CD4-positive, alpha-beta T cell treated with Interleukin-6 for 4 hours (primary cell): ENCODE results near the gene ARHGAP15.

ENCODE experiments used
- DNase-seq: peaks from one replicate; pipeline ENCODE4 v3.0.0-alpha.2; 2020; ENCODE audit warnings: mixed read lengths

Gene ARHGAP15

DNA sequence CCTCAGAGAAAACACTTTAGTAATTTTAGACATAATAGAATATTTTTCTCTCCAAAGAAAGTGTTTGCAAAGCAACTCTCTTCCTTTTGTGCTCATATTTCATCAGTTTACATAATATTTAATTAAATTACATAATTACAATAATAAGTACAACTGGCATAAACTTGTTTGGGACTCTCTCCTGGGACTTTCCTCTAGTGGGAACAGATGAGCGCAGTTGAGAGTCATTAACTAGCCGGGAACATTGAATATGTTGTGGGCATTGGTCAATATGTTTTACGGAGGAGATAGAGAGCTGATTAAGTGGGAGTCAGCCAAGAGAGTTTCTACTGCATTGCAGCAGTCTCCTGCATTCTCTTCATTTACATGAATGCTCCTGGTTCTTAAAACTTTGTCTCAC is 607.7 kb downstream of the ARHGAP15 start:
- DNase-seq = no peak

- DNase-seq = no peak
Observed at GRCh38 chr2:143740431-143740830, 611.2 kb downstream of the ARHGAP15 start.

DNA sequence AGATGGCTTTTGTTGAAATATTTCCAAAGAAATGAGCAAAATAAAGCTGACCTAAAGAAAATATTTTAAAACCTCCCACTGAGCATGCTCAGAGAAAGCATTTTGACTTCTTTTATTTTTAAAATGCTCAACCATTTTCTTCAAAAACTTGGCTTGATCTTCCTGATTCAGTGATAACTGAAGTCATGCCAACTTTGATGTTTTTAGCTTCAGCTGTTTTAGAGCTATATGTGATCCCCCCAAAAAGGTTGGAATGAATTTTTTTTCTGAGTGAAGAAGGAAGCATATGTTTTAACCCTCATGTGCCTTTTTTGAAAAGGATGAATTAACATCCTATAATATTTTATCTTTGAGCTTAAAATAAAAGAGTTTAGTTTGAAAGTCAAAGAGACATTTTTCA is 612.0 kb downstream of the ARHGAP15 start:
- DNase-seq = no peak

- DNase-seq = no peak
Observed at GRCh38 chr2:143742581-143742980, 613.4 kb downstream of the ARHGAP15 start.

DNA sequence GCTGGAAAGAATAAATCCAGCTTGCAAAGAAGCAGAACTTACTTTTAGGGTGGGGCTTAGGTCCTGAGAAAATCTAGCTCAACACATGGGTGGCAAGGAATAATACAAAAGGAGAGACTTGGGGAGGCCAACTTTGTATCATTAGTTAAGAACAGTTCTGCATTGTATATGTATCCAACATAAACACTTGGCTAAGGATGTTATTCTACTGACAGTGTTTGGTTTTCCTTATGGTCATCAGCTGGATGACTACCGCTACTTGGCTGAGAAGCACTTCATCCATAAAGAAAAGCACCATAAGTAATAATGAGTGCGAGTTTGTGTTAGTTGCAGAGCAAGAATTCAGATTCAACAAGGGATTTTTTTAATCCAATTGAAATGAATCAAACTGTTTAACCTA is 614.9 kb downstream of the ARHGAP15 start:
- DNase-seq = no peak

- no peak for DNase-seq
Observed at GRCh38 chr2:143745060-143745459, 615.8 kb downstream of the ARHGAP15 start.

DNA sequence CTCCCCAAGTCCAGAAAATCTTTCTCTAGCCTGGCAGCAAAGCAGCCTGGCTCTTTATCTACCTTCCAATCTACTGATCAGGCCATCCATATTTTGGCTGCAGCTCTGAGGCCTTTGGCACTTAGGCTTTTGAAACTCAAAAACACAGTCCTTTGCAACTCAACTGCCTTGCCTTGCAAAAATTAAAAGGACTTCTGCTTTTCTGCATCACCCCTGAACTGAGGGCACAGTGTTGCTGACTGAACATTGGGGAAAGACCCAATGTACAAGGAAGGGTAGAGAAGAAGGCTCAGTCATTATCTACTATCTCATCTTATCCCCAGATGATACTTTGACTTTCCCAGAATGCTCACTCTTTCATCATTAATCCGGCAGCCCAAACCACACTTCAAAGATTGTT is 625.5 kb downstream of the ARHGAP15 start:
- DNase-seq = no peak

DNA sequence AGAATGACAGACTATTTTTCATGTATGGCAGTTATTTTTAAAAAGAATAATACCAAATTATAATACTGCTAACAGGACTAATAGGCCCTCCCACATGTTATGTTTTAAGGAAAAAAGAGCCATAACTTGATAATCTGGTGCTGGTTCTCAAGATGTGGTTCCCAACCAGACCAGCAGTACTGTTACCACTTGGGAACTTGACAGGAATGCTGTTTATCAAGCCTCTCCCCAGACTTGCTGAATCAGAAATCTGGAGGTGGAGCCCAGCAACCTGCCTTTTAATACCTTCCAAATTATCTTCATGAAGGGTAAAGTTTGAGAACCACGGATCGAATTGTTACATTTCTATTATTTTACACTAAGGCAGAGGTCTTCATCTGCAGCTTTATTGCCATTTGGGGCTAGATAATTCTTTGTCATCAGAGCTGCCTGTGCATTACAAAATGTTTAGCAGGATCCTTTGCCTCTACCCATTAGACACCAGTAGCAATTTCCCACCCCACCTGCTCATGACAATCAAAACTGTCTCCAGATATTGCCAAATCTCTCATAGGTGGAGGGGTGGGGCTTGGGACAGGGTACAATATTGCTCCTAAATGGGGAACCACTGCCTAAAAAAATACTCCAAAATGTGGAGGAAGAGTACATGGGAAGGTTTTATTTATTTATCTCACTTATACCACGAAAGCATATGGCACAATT is 629.6 kb downstream of the ARHGAP15 start:
- no peak for DNase-seq

- no peak for DNase-seq
Observed at GRCh38 chr2:143759455-143759854, 630.2 kb downstream of the ARHGAP15 start.

DNA sequence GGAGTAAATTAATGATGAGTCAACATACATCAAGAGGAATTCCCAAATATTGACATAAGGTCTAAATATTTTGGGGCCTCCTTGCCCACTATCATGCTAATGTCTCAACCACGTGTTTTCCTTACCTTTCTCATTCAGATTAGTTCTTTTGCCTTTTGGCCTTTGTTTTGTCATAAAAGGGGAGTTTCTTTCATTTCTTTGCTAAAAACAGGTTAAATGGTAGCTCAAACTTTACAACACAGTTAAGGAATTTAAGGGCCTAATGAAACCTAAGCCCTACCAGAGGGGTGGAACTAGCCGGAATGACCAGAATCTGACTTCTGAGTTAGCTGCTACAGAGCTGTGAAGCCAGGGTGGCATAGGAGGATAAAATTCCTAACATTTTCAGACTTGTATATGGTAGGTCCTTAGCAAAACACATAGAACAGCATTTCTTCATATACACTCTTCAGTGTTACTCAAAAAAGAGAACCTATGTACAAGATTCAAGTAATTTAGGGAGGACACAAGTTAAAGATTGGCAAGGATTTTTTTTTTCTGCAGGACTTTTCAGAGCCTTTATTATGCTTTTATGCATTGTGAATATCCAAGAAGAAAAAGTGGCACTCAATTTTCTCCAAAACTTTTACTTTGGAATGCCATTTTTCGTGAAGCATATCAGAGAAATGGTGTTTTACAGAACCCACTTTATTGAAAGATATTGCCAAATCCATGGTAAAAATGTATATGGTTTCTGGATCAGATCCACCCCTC is 633.1 kb downstream of the ARHGAP15 start:
- DNase-seq = no peak

- no peak for DNase-seq
Observed at GRCh38 chr2:143764261-143764660, 635.0 kb downstream of the ARHGAP15 start.

DNA sequence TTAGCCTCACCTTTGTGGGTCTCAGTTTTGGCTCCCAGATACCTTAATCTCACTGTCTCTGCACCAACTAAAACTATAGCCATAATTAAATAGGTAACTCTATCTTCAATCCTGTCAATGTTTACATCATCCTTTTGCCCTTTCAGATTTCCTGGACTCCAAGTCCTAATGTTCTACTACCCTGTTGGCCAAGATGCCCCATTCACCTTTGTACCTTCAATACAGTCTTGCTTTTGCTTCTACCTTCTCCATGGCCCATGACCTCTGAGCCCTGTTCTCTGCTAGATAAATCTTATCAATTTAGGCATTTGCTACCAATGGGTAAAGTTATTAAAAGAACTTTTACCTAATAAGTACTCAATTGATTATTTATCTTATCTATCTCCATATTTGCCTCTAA is 635.5 kb downstream of the ARHGAP15 start:
- no peak for DNase-seq

GRCh38 chr2:143768991-143769390 is 639.8 kb downstream of the ARHGAP15 start:
- no peak for DNase-seq

- no peak for DNase-seq
Observed at GRCh38 chr2:143771939-143772338, 642.7 kb downstream of the ARHGAP15 start.

DNA sequence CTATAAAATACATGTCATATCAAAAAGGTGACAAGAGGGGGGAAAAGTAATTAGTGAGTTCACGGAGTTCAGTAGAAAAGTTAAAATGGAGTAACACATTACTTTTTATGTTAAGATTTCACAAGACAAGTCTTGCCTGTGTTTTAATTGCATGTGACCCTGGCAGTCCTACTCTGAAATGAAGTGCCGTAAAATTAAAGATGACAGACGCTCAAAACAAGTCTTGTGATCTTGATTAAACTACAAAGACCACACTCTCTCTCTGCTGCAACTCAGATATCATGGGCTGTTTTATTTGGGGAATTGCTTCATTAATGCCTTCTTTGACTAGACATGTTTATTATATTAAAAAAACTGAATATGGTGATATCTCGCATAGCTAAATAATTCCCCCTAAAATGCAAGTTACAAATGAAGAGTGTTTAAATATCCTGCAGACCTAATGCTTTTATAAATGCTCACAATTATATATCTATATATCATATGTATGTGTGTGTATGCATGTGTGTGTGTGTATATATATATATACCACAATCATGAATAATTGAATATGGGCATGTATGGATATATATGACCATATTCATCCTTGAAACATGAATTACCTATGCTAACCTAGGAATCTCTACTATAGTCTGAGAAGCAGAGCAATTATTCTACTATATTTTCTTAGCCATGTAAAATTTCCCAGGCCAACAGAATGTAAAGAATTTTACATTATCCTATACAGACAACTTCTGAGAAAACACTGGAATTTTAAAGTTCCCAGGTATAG is 647.5 kb downstream of the ARHGAP15 start:
- no peak for DNase-seq

DNA sequence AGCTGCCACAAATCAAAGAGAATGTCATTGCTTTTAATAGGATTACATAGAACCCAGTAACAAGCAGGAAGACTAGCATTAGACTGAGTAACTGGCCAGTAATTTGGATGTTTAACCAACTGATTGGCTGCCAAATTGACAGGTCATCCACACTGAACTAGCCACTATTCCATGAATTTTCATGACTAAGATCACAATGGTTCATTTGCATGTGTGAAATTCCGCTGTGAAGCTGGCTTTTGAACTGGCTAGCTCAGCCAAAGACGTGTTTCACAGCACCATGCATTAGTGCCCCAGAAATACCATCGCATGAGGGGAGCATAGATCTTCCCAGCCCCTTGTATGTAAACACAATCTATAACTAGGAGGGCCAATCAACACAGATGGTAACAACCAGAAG is 649.8 kb downstream of the ARHGAP15 start:
- DNase-seq = no peak

- no peak for DNase-seq
Observed at GRCh38 chr2:143786026-143786765, 657.0 kb downstream of the ARHGAP15 start.

DNA sequence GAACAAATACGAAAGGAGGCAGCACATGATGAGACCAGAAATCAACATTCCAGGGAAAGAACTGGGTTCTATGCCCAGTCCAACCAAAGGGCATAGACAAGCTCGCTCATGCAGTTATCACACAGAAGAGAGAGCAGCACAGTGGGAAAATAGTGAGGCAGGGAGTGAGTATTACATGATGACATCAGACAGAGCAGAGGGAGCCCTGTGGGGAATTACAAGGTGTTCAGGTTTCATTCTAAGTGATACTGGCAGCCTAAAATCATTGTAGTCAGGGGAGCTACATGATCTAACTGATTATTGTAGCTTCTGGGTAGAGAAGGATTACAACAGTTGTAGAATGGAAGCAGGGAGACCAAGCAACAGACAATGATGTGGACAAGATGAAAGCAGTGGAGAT is 658.5 kb downstream of the ARHGAP15 start:
- DNase-seq = no peak

GRCh38 chr2:143792602-143793001 is 663.4 kb downstream of the ARHGAP15 start:
- DNase-seq = no peak

GRCh38 chr2:143793381-143793780 is 664.2 kb downstream of the ARHGAP15 start:
- DNase-seq = no peak

GRCh38 chr2:143796051-143796450 is 666.8 kb downstream of the ARHGAP15 start:
- DNase-seq = no peak

DNA sequence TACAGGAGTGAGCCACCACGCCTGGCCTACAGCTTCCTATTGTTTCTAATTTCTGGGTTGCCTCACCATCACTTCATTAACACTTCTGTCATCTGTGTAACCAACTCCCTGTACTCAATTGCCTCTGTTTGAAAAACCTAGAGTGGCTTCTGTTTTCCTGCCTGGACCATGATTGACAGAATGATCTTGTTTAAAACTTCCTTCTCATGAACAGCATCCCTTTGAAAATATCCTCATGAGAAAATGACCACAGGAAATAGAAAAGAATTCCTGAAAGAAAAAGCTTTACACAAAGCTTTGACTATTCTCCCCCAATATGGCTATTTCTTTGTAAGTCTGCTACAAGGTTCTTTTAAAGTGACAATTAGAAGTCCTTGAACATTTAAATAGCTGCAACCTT is 672.3 kb downstream of the ARHGAP15 start:
- no peak for DNase-seq

GRCh38 chr2:143802242-143802641 is 673.0 kb downstream of the ARHGAP15 start:
- DNase-seq = no peak
